HG02938 (cell line): ENCODE results near the gene GPR137C.
"Not testable (repeated sequence)": the region's sequence is repeated elsewhere in the genome, so short reads cannot be mapped to it uniquely, and the experiment has no call there.

ENCODE experiments used
- ATAC-seq: cut with Tn5 transposase; IDR thresholded peaks from one replicate; pipeline ENCODE4 v1.9.1; 2021; ENCODE audit warnings: mild to moderate bottlenecking, moderate library complexity; ENCODE audit not compliant: unreplicated experiment

GPR137C gene

DNA sequence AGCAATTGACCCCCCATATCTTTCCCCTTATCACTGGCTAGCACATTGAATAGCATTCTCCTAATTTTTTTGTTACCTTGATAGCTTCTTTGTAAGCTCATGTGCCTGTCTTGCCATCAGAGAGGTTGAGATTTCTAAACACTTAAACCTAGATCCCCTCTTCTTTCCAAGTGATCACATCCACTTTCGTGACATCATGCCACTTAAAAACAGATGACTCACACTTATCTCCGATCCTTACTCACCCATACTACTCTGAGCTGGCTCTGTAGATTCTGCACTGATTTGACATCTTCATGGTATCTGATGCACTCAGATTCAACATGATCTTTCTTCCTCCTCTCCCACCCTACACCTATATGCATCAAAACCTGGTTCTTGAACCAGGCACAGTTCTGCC lies 10.5 kb downstream of the GPR137C start:
- no peak for ATAC-seq

- not testable (repeated sequence) for ATAC-seq
Observed at GRCh38 chr14:52568454-52568853, 15.8 kb downstream of the GPR137C start.

DNA sequence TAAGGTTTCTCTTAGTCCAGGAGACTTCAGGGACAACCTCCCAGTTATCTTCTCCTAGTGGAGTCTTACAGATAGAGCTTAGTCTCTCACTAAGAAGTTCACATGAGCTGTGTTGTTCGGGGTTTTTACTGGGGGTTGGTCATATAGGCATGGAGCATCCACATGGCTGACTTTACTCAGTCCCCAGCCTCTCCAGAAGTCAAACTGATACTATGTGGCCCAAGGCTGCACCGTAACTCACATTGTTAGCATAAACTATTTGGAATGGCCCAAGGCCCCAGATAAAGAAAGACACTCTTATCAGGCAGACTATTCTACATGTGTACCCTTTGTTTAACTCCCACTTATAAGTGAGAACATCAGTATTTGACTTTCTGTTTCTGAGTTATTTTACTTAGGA lies 23.2 kb downstream of the GPR137C start:
- ATAC-seq = no peak

GRCh38 chr14:52583544-52583943 lies 30.9 kb downstream of the GPR137C start:
- ATAC-seq = no peak

DNA sequence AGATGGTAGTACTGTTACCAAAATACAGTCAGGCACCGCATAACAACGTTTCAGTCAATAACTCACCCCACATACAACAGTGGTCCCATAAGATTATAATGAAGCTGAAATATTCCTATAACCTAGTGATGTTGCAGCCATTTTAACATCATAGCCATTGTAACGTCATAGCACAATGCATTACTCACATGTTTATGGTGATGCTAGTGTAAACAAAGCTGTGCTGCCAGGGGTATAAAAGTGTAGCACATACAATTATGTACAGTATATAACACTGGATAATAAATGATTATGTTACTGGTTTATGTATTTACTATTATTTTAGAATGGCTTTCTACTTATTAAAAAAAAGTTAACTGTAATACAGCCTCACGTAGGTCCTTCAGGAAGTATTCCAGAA lies 37.0 kb downstream of the GPR137C start:
- no peak for ATAC-seq

DNA sequence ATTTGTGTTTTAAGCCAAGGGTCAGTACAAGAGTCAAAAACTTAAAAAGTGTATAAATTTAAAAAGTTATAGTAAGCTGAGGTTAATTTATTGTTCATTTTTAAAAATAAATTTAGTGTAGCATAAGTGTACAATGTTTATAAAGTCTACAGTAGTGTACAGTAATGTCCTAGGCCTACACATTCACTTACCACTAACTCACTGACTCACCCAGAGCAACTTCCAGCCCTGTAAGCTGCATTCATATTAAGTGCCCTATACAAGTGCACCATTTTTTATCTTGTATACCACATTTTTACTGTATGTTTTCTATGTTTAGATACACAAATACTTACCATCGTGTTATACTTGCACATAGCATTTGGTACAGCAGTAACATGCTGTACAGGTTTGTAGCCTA lies 37.7 kb downstream of the GPR137C start:
- no peak for ATAC-seq

- no peak for ATAC-seq
Observed at GRCh38 chr14:52596320-52596719, 43.7 kb downstream of the GPR137C start.

- ATAC-seq = no peak
Observed at GRCh38 chr14:52596861-52597260, 44.2 kb downstream of the GPR137C start.

DNA sequence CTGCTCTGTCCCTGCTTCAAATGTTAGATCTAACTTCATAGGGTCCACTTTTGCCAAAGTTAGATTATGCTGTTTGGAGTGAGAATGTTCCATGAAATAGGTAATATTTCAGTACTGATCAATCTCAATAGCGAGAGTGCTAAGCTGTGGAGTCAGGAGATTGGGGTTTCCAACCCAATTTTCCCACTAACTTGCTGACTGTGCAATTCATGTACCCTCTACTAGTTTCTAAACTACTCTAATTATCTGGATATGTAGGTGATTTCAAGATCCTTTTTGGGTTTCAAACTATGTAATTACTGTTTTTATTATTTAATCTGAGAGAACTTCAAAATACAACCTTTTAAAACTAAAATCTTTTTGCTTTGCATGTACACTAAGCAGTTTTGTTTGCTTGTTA lies 45.9 kb downstream of the GPR137C start:
- ATAC-seq = no peak

DNA sequence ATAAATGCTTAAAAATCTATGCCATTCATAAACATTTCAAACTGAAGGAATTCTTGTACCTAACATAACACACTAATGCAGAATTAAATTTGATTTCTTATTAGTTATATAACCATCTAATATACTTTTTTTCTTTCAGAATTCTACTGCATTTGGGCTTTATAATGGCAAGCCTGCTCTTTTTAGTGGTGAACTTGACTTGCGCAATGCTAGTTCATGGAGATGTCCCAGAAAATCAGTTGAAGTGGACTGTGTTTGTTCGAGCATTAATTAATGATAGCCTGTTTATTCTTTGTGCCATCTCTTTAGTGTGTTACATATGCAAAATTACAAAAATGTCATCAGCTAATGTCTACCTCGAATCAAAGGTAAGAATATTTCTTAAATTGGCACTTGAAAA lies 47.3 kb downstream of the GPR137C start:
- no peak for ATAC-seq

GRCh38 chr14:52602131-52602530 lies 49.5 kb downstream of the GPR137C start:
- ATAC-seq = no peak

GRCh38 chr14:52607061-52607460 lies 54.4 kb downstream of the GPR137C start:
- no peak for ATAC-seq

DNA sequence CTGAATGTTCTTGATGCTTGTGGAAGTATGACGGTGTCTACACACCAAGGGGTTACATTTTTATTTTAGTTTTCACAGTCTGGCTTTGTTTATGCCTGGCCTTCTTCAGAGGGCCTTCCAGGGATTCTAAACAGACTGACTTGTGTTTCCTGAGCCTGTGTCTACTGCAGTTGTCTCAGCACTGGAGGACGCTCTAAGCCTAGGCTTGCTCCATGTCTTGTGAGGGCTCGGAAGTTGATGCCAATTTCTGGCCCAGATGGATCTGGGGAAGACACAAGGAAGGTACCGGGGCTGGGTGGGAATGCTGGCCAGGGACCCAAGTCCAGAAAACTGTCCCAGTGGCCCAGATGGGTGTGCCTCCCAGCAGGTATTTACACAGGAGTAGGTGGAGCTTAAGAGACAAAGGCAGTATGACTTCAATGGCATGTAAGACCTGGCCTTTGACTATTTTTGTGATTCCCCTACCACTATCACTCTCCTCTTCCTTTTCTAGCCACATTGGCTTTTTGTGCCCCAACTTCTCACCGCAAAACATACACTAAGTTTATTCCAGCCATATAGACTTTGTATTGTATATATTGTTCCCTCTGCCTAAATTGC lies 56.9 kb downstream of the GPR137C start:
- no peak for ATAC-seq

DNA sequence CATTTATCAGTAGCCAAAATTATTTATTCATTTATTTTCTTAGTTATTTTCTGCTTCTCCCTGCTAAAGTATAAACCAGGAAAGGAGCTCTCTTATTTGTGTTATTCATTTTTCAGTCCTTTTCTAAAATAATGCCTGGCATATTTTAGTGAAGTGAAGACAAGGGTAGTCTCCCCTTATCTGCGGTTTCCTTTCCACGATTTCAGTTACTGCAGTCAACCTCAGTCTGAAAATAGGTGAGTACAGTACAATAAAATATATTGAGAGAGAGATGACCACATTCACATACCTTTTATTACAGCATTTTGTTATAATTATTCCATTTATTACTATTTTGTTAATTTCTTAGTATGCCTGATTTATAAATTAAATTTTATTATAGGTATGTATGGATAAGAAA lies 57.6 kb downstream of the GPR137C start:
- ATAC-seq = no peak

GRCh38 chr14:52618602-52619001 lies 66.0 kb downstream of the GPR137C start:
- ATAC-seq = no peak

- ATAC-seq = no peak
Observed at GRCh38 chr14:52619687-52620086, 67.1 kb downstream of the GPR137C start.

GRCh38 chr14:52640137-52640536 lies 87.5 kb downstream of the GPR137C start:
- ATAC-seq = no peak

GRCh38 chr14:52641745-52642144 lies 89.1 kb downstream of the GPR137C start:
- no peak for ATAC-seq

GRCh38 chr14:52649511-52649910 lies 96.9 kb downstream of the GPR137C start:
- ATAC-seq = no peak

DNA sequence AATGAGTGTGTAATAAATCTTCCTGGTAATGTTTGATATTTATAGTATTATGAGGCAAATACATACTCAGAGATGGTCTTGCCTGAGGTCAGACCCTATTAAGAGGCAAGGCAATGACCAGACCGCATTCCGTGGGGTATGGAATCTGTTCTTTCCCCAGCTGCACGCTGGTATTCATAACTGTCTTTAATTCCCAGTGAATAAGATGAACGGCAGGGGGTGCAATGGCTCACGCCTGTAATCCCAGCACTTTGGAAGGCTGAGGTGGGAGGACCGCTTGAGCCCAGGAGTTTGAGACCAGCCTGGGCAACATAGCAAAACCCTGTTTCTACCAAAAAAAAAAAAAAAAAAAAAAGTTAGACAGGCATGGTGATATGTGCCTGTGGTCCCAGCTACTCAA lies 98.1 kb downstream of the GPR137C start:
- ATAC-seq = no peak

DNA sequence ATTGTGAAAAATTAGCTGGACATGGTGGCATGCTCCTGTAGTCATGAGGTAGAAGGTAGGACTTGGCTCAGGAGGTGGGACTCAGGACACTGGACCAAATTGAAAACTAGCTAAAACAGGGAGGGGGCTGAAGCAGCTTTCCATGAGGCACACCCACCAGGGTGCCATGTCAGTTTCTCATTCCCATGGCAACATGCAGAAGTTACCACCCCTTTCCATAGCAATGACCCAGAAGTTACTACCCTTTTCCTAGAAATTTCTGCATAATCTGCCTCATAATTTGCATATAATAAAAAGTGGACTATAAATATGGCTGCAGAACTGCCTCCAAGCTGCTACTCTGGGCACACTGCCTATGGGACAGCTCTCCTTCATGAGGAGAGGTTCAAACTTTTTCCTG lies 104.3 kb downstream of the GPR137C start:
- ATAC-seq = no peak

DNA sequence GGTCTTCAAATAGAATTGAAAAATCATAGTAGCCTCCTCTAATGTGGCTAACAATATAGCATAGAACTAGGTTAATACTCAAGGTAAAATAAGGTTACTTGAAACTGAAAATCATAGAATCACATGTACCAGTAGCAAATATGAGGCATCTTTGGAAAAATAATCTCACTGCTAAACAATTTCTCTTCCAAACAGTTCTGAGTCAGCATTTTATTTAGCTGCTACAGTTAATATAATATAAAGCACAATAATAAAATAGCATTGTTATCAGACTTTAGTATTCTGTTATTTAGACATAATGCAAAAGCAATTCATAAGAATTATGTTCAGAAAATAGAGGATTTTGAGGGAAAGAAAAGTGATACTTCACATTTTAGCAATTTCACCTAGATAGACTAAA lies 107.7 kb downstream of the GPR137C start:
- no peak for ATAC-seq

- ATAC-seq = no peak
Observed at GRCh38 chr14:52660832-52661231, 108.2 kb downstream of the GPR137C start.

DNA sequence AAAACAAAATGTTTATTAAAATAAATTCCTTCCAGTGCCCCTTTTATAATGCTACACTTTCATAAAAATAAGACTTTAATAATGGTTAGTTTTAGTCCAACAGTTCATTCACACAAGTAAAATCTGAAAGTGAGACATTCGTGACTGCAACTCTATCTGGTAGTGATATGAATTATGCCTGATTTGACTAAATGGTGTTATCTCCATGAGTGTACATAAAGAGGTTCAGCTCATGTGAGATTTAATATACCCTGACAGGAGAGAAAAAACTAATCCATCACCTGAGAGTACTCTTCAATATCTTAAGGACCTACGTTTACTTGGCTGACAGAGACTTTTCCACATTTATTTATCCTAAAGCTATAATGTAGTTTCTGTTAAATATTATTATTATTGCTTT lies 108.7 kb downstream of the GPR137C start:
- no peak for ATAC-seq
